ENCODE measurements around the gene CYS1. TPM values are rescaled to one million over a fixed set of nuclear protein-coding genes. Genes with fewer than 3 reads are reported as not detected.

Gene CYS1
- total and polyA plus RNA-seq, 2 of the 8 experiments (the other 6 are each of a cell fraction or from before 2014, with no cell fraction given): 0.09 to 0.13 TPM

DNA sequence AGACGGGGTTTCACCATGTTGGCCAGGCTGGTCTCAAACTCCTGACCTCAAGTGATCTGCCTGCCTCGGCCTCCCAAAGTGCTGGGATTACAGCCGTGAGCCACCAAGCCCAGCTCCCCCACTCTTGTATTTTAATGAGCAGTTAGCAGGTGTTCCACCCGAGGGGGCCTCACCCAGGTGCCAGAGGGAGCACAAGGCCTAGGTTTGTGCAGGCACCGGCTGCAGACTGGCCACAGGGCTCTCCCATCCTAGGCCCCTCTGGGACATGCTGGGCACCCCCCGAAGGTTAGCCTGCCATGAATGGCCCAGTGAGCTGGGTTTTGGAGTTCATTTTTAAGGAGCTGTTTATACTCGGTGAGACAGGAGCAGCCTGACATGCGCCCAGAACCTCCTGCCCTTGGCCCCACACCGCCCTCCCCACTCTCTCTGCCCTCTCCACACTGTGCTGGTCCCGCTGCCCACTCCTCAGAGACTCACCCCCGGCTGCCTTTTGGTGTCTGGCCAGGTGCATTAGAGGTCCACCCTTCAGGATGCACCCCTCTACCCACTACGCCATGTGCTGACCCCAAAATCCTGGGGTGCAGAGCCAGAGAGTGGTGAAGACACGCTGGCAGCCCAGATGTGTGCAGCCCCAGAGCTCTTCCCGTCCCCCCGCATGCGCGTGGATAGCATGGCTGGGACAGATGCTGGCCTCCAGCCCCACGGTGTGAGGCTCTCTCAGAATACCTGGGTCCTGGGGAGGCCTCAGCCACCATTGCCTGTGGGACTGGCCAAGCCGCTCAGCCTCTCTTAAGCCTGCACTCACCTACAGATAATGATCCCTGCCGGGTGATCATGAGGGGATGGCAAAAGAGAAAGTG is 48.1 kb downstream of the CYS1 start:
- no peaks in the 10 kb centered on the region for H3K79me1 ChIP-seq (ENCODE audit: low read depth, low read length)
- no peaks in the 10 kb centered on the region for H3K23me2 ChIP-seq (ENCODE audit: low read depth, low read length)
- no peak overlapping the region for H2BK15ac ChIP-seq (ENCODE audit: low read length)
- ChIA-PET CTCF (ENCODE audit: partially characterized antibody) (interaction anchor here (0.6 to 7.5 kb wide), 8 partner anchors 10 to 254 kb away, joined by 3 to 46 read pairs (median 6); no protein-coding TSS in a partner anchor), POLR2A (ENCODE audit: partially characterized antibody) (interaction anchor here (1.1 kb wide), 1 partner anchor 10 kb away, joined by 3 read pairs; no protein-coding TSS in a partner anchor)
- H3K27ac ChIP-seq (ENCODE audit: low read depth, low read length): no peak overlapping the region
- H3K4me1 ChIP-seq (replicated peaks in 1 of 4; ENCODE audit: control insufficient read depth in 3 of 4, insufficient read depth in 4 of 4, low read length in 3 of 4): peaks cover 0 to 17% (median 7%) of the 10 kb centered on the region in 4 experiments; a peak in 6 of 7 replicates
- no peak overlapping the region for H2BK120ac ChIP-seq (replicated peaks; ENCODE audit: low read depth, low read length)
- H4K5ac ChIP-seq (ENCODE audit: insufficient read length, low read depth, low read length): no peak overlapping the region
- no peak overlapping the region for H2BK12ac ChIP-seq (ENCODE audit: low read depth, low read length)
- H3K9me3 ChIP-seq (ENCODE audit: insufficient read depth in 2 of 2, low read depth in 1 of 2, low read length in 1 of 2): no peaks in the 10 kb centered on the region
- H3K14ac ChIP-seq (ENCODE audit: insufficient read length): no peak overlapping the region
- H3K9ac ChIP-seq (replicated peaks in 1 of 4; ENCODE audit: extremely low read depth in 1 of 4, low read depth in 3 of 4, low read length in 3 of 4): no peak overlapping the region
- no peak overlapping the region for H3K23ac ChIP-seq (ENCODE audit: insufficient read length)
- H3K27me3 ChIP-seq (replicated peaks in 1 of 4; ENCODE audit: control insufficient read depth in 3 of 4, extremely low read depth in 1 of 4, insufficient read depth in 3 of 4, low read length in 3 of 4): no peaks in the 10 kb centered on the region
- H3K18ac ChIP-seq (ENCODE audit: extremely low read depth, low read length): no peak overlapping the region
- no peaks in the 10 kb centered on the region for H3K36me3 ChIP-seq (ENCODE audit: control insufficient read depth in 2 of 4, insufficient read depth in 4 of 4, low read length in 3 of 4)
- no peak for DNase-seq (ENCODE audit: low read depth in 1 of 2, low spot score in 2 of 2)
- no peak overlapping the region for H2BK5ac ChIP-seq (ENCODE audit: low read depth, low read length)
- no peaks in the 10 kb centered on the region for H4K20me1 ChIP-seq (replicated peaks in 1 of 2; ENCODE audit: control insufficient read depth in 1 of 2, insufficient read depth in 2 of 2, low read length in 2 of 2)
- H2AK5ac ChIP-seq (ENCODE audit: low read depth, low read length): no peak overlapping the region
- FAIRE-seq: no peak
- H2BK20ac ChIP-seq (ENCODE audit: low read length): no peak overlapping the region
- H3K4me2 ChIP-seq (ENCODE audit: insufficient read depth in 1 of 2, low read depth in 2 of 2, low read length in 2 of 2): no peak overlapping the region
- H4K8ac ChIP-seq (ENCODE audit: extremely low read depth, insufficient read depth, low read length): peak overlapping the region; percentile 71; the same call in 1 of the 2 replicates
- H4K91ac ChIP-seq (replicated peaks; ENCODE audit: insufficient read length, low read length): no peak overlapping the region
- H3K56ac ChIP-seq (replicated peaks; ENCODE audit: insufficient read length, low read depth, low read length): no peak overlapping the region
- no peak overlapping the region for H3K4ac ChIP-seq (replicated peaks; ENCODE audit: insufficient read length, low read depth, low read length)
- H3K4me3 ChIP-seq (ENCODE audit: extremely low read depth in 1 of 4, insufficient read depth in 2 of 4, low read depth in 3 of 4, low read length in 4 of 4): no peak overlapping the region
- 92% methylated on average over 19 of the region's 20 CpGs; no CpG with 5 or more reads in 1 of the 2 experiments for WGBS, 2 experiments (ENCODE audit: extremely low coverage in 1 of 2, insufficient coverage in 1 of 2, insufficient read length in 1 of 2, insufficient replicate concordance in 2 of 2, low coverage in 1 of 2, low lambda C conversion rate in 2 of 2, missing lambda C conversion rate in 1 of 2)
- no peaks in the 10 kb centered on the region for H3K79me2 ChIP-seq (ENCODE audit: control insufficient read depth in 1 of 2, insufficient read depth in 2 of 2, low read length in 2 of 2)
- no peak overlapping the region for H2AFZ ChIP-seq (ENCODE audit: low read length)
- no peak for TF ChIP-seq GABPA (IDR thresholded peaks at IDR 0.05; ENCODE audit: borderline replicate concordance, insufficient read depth, low read length)
- TF ChIP-seq RNF2 (IDR thresholded peaks at IDR 0.05; ENCODE audit: borderline replicate concordance, low read depth, low read length, missing control alignments, poor library complexity, severe bottlenecking): no peak
- TF ChIP-seq FOSL1 (IDR thresholded peaks at IDR 0.05; ENCODE audit: insufficient read depth, low read depth, low read length): no peak
- no peak for TF ChIP-seq KDM4A (IDR thresholded peaks at IDR 0.05; ENCODE audit: low read depth, low read length, severe bottlenecking)
- TF ChIP-seq SIX5 (IDR thresholded peaks at IDR 0.05; ENCODE audit: low read depth, low read length): no peak
- TF ChIP-seq, protein P1, sequence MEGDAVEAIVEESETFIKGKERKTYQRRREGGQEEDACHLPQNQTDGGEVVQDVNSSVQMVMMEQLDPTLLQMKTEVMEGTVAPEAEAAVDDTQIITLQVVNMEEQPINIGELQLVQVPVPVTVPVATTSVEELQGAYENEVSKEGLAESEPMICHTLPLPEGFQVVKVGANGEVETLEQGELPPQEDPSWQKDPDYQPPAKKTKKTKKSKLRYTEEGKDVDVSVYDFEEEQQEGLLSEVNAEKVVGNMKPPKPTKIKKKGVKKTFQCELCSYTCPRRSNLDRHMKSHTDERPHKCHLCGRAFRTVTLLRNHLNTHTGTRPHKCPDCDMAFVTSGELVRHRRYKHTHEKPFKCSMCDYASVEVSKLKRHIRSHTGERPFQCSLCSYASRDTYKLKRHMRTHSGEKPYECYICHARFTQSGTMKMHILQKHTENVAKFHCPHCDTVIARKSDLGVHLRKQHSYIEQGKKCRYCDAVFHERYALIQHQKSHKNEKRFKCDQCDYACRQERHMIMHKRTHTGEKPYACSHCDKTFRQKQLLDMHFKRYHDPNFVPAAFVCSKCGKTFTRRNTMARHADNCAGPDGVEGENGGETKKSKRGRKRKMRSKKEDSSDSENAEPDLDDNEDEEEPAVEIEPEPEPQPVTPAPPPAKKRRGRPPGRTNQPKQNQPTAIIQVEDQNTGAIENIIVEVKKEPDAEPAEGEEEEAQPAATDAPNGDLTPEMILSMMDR (IDR thresholded peaks at IDR 0.05; ENCODE audit: control extremely low read depth in 1 of 3, insufficient read depth in 1 of 3, low read depth in 1 of 3, low read length in 3 of 3): no peak
- TF ChIP-seq HDAC6 (IDR thresholded peaks at IDR 0.05; ENCODE audit: low read depth, low read length): no peak
- TF ChIP-seq CHD1 (IDR thresholded peaks at IDR 0.05; ENCODE audit: low read depth, low read length): no peak
- no peak for TF ChIP-seq TEAD4 (IDR thresholded peaks at IDR 0.05; ENCODE audit: low read depth, low read length)

Measured in H1 (cell line).